GM21381 (cell line): ENCODE results near the gene MAP3K4.

Experiments
- ATAC-seq: cut with Tn5 transposase; IDR thresholded peaks from one replicate; pipeline ENCODE4 v1.9.1; 2021; ENCODE audit warnings: mild to moderate bottlenecking, moderate library complexity; ENCODE audit not compliant: unreplicated experiment

The MAP3K4 gene

DNA sequence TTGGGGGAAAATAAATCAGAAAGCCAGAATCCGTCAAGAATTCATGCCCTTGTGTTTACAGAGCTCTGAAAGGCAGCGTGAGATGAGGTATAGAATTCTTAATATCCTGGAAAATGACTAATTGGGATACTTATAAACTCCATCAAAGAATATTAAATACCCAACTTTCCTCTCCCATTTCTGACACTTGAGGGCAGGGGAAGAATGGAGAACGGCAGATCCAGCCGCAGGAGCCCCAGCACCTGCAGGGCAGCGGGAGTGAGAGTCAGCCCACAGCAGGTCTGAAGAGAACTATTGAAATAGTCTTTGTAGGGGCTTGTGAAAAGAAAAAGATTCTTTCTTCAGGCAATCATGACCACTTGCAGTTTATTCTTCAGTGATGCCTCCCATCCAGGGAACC, 175.1 kb downstream of the MAP3K4 start:
- no peak for ATAC-seq
